Activated B cell treated with CpG ODN at 0.5 μM for 24 hours (primary cell): Measurements from ENCODE around the gene CCDC136. TPM values are rescaled to one million over a fixed set of nuclear protein-coding genes. Genes with fewer than 3 reads are reported as not detected.

ENCODE experiments used
- ATAC-seq: fragments of 200-7000 bp; cut with Tn5 transposase; one replicate; pipeline ENCODE4 v1.10.0; 2021; ENCODE audit warnings: low read depth, mild to moderate bottlenecking, moderate library complexity
- CTCF ChIA-PET: fragments of 350-600 bp; sonication (Branson Sonifier 250); formaldehyde crosslinking; loops from one replicate; lab custom pipeline; 2021; ENCODE audit warnings: antibody characterized with exemption; lab: Charles Lee
- POLR2A ChIA-PET: fragments of 350-600 bp; sonication (Branson Sonifier 250); formaldehyde crosslinking; loops from one replicate; lab custom pipeline; 2021; ENCODE audit warnings: antibody characterized with exemption; lab: Charles Lee
- DNase-seq: peaks from one replicate; pipeline ENCODE4 v3.0.0; 2022
- H3K27ac Mint-ChIP-seq: one replicate; pipeline ENCODE4 v1.8.0; 2020; ENCODE audit warnings: mixed read lengths
- H3K27me3 Mint-ChIP-seq: one replicate; pipeline ENCODE4 v1.8.0; 2021; ENCODE audit warnings: mixed read lengths
- H3K36me3 Mint-ChIP-seq: one replicate; pipeline ENCODE4 v1.8.0; 2021; ENCODE audit warnings: low read depth, mixed read lengths
- H3K4me1 Mint-ChIP-seq: one replicate; pipeline ENCODE4 v1.8.0; 2021; ENCODE audit warnings: mixed read lengths
- H3K4me3 Mint-ChIP-seq: one replicate; pipeline ENCODE4 v1.8.0; 2020; ENCODE audit warnings: mild to moderate bottlenecking, mixed read lengths
- H3K9me3 Mint-ChIP-seq: one replicate; pipeline ENCODE4 v1.8.0; 2020; ENCODE audit warnings: mixed read lengths
- intact Hi-C: fragments of 100-400 bp; cut with micrococcal nuclease; formaldehyde crosslinking; loops from one replicate; pipeline ENCODE4 v1.15.1; 2024
- total RNA-seq: library from RNA; stranded (reverse); gene quantifications from 2 replicates; pipeline ENCODE4 v1.2.3, GENCODE V29; 2022
- TF ChIP-seq, protein P1 (sequence below): fragments of 200-600 bp; IDR thresholded peaks from one replicate; pipeline ENCODE4 v1.8.0; 2022; ENCODE audit warnings: antibody characterized with exemption, mild to moderate bottlenecking

Gene CCDC136
- total RNA-seq, 1 donor from 2014 or later, result 5.1 TPM

GRCh38 chr7:128777156-128778123, 14.3 kb upstream of the CCDC136 start:
- ChIA-PET POLR2A (no interaction called here), CTCF (no interaction called here)
- Mint-ChIP-seq H3K36me3 (peaks cover 11% of the 10 kb centered on the region), H3K27ac (no peak overlapping the region), H3K27me3 (no peaks in the 10 kb centered on the region), H3K4me3 (no peak overlapping the region), H3K4me1 (no peaks in the 10 kb centered on the region), H3K9me3 (peaks cover 8% of the 10 kb centered on the region)
- no peak for ATAC-seq
- TF ChIP-seq, protein P1, sequence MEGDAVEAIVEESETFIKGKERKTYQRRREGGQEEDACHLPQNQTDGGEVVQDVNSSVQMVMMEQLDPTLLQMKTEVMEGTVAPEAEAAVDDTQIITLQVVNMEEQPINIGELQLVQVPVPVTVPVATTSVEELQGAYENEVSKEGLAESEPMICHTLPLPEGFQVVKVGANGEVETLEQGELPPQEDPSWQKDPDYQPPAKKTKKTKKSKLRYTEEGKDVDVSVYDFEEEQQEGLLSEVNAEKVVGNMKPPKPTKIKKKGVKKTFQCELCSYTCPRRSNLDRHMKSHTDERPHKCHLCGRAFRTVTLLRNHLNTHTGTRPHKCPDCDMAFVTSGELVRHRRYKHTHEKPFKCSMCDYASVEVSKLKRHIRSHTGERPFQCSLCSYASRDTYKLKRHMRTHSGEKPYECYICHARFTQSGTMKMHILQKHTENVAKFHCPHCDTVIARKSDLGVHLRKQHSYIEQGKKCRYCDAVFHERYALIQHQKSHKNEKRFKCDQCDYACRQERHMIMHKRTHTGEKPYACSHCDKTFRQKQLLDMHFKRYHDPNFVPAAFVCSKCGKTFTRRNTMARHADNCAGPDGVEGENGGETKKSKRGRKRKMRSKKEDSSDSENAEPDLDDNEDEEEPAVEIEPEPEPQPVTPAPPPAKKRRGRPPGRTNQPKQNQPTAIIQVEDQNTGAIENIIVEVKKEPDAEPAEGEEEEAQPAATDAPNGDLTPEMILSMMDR, result no peak
- intact Hi-C loops, result no loop called here
- DNase-seq, result no peak

DNA sequence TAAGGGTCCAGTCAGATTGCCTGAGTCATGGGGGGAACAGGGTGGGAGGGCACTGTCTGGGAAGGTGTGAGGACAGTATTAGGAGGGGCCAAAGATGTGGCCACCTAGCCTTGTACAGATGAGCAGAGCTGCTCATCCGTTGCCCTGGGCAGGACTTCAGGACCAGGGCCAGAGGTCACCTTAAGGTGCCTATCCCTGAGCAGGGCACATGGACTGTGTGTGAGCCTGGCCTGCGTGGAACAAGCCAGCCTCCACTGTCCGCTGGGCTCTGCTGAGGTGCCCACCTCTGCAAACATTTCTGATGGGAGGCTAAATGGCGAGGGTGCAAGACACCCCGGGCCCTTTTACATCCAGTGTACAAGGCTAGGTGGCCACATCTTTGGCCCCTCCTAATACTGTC, 12.8 kb upstream of the CCDC136 start:
- intact Hi-C loops, result no loop called here
- peaks cover 2% of the 10 kb centered on the region for H3K36me3 Mint-ChIP-seq
- ATAC-seq, result no peak
- no peak overlapping the region for H3K4me3 Mint-ChIP-seq
- peaks cover 8% of the 10 kb centered on the region for H3K9me3 Mint-ChIP-seq
- CTCF ChIA-PET, result no interaction called here
- no peak for DNase-seq
- TF ChIP-seq, protein P1, result no peak
- H3K27me3 Mint-ChIP-seq, result no peaks in the 10 kb centered on the region
- POLR2A ChIA-PET, result interaction anchor here (1.0 kb wide), 1 partner anchor 12 kb away, joined by 3 read pairs; the partner anchor contains the start of gene CCDC136
- H3K27ac Mint-ChIP-seq, result no peak overlapping the region
- H3K4me1 Mint-ChIP-seq, result no peaks in the 10 kb centered on the region

DNA sequence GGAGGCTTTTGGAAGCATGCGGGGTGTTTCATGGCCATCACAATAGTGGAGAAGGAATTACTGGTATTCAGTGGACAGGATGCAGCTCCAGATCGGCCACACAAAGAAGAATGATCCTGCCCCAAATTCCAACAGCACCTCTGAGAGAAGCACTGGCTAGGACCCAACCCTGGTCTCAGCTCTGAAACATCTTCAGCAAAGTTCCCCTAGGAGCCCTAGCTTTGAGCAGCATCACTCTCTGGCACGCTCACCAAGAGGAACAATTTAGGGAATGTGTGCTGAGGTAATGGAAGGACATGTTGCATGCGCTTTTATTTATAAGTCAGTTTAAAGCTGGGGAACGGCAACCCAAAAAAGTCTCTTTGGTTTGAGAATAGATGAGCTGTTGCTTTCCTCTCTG, 10.6 kb upstream of the CCDC136 start:
- ChIA-PET CTCF (no interaction called here), POLR2A (no interaction called here)
- no peak for DNase-seq
- no peak overlapping the region for H3K27ac Mint-ChIP-seq
- no peaks in the 10 kb centered on the region for H3K36me3 Mint-ChIP-seq
- intact Hi-C loops, result no loop called here
- TF ChIP-seq, protein P1, result no peak
- no peak for ATAC-seq
- H3K9me3 Mint-ChIP-seq, result peaks cover 8% of the 10 kb centered on the region
- H3K4me1 Mint-ChIP-seq, result no peaks in the 10 kb centered on the region
- H3K27me3 Mint-ChIP-seq, result no peaks in the 10 kb centered on the region
- no peak overlapping the region for H3K4me3 Mint-ChIP-seq

DNA sequence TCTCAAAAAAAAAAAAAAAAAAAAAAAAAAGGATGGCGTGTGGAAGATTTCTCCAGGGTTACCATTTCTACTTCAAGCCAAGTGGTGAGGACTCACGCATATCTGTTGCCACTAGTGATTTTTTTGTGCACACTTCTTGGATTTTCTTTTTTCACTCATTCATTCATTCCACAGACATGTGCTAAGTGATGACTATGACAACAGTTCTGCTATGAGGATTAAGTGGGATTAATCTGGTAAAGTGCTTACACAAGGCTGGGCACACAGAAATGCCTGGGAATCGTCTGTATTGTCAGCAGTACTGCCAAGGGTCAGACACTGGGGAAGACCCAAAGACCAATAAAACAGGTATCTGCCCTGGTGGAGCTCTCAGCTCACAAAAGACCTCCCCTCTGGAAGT, 9.9 kb upstream of the CCDC136 start:
- Mint-ChIP-seq H3K9me3 (peaks cover 8% of the 10 kb centered on the region), H3K4me3 (no peak overlapping the region), H3K36me3 (no peaks in the 10 kb centered on the region), H3K27me3 (no peaks in the 10 kb centered on the region), H3K27ac (no peak overlapping the region), H3K4me1 (no peaks in the 10 kb centered on the region)
- intact Hi-C loops, result no loop called here
- ATAC-seq (no peak), DNase-seq (no peak)
- ChIA-PET CTCF (no interaction called here), POLR2A (no interaction called here)
- TF ChIP-seq, protein P1, result no peak

GRCh38 chr7:128783143-128783861, 8.5 kb upstream of the CCDC136 start:
- intact Hi-C loops, result no loop called here
- ATAC-seq (no peak), DNase-seq (no peak)
- TF ChIP-seq, protein P1, result no peak
- ChIA-PET CTCF (no interaction called here), POLR2A (interaction anchor here (0.6 kb wide), 1 partner anchor 8 kb away, joined by 3 read pairs; no protein-coding TSS in a partner anchor)
- no peaks in the 10 kb centered on the region for H3K9me3 Mint-ChIP-seq
- no peaks in the 10 kb centered on the region for H3K4me1 Mint-ChIP-seq
- H3K27me3 Mint-ChIP-seq, result no peaks in the 10 kb centered on the region
- no peak overlapping the region for H3K4me3 Mint-ChIP-seq
- H3K27ac Mint-ChIP-seq, result no peak overlapping the region
- H3K36me3 Mint-ChIP-seq, result no peaks in the 10 kb centered on the region
